ENCODE data around the gene GORAB. TPM values are rescaled to one million over a fixed set of nuclear protein-coding genes. Genes with fewer than 3 reads are reported as not detected.

The GORAB gene
- polyA plus RNA-seq, 4 donors = 4.1 to 15.6 (median 6.7) TPM

DNA sequence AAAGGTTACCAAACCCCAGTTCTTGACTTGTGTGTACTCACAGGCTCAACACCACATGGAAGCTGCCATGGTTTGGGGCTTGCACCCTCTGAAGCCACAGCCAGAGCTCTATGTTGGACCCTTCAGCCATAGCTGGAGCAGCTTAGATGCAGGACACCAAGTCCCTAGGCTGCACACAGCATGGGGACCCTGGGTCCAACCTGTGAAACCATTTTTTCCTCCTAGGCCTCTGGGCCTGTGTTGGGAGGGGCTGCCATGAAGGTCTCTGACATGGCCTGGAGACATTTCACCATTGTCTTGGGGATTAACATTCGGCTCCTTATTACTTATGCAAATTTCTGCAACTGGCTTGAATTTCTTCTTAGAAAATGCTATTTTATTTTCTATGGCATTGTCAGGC lies 69.9 kb downstream of the GORAB start:
- no peaks in the 10 kb centered on the region for H3K4me1 ChIP-seq (ENCODE audit: control insufficient read depth in 3 of 3, insufficient read depth in 2 of 3, low read depth in 1 of 3, low read length in 2 of 3)
- WGBS, 3 donors = 74 to 79% (median 78%) methylated on average over 1 of the region's 1 CpG
- H3K27ac ChIP-seq (ENCODE audit: low read depth in 1 of 3, low read length in 2 of 3) = no peak overlapping the region
- peaks cover 0 to 6% of the 10 kb centered on the region in 2 donors for H3K9me3 ChIP-seq (ENCODE audit: control insufficient read depth in 2 of 2, insufficient read depth in 1 of 2, low read depth in 1 of 2, low read length in 1 of 2)
- H3K4me3 ChIP-seq (ENCODE audit: low read depth in 1 of 3, low read length in 3 of 3) = no peak overlapping the region
- H3K36me3 ChIP-seq (ENCODE audit: control insufficient read depth in 3 of 3, insufficient read depth in 2 of 3, low read depth in 1 of 3, low read length in 3 of 3) = no peaks in the 10 kb centered on the region
- H3K27me3 ChIP-seq (ENCODE audit: control insufficient read depth in 3 of 3, insufficient read depth in 3 of 3, low read length in 3 of 3) = no peaks in the 10 kb centered on the region
- FAIRE-seq (no peak), DNase-seq (no peak)

Other genes with a start within 250 kb of the GORAB start
- gene PRRX1, start 132.0 kb downstream of the GORAB start, polyA plus RNA-seq = 1 to 10 TPM in 1 of 4 donors, under 1 TPM in 3; 0.22 to 1.7 (median 0.57) TPM